ENCODE measurements around the gene HERPUD1.
"Not testable (repeated sequence)": the region's sequence is repeated elsewhere in the genome, so short reads cannot be mapped to it uniquely, and the experiment has no call there.

HERPUD1 gene

DNA sequence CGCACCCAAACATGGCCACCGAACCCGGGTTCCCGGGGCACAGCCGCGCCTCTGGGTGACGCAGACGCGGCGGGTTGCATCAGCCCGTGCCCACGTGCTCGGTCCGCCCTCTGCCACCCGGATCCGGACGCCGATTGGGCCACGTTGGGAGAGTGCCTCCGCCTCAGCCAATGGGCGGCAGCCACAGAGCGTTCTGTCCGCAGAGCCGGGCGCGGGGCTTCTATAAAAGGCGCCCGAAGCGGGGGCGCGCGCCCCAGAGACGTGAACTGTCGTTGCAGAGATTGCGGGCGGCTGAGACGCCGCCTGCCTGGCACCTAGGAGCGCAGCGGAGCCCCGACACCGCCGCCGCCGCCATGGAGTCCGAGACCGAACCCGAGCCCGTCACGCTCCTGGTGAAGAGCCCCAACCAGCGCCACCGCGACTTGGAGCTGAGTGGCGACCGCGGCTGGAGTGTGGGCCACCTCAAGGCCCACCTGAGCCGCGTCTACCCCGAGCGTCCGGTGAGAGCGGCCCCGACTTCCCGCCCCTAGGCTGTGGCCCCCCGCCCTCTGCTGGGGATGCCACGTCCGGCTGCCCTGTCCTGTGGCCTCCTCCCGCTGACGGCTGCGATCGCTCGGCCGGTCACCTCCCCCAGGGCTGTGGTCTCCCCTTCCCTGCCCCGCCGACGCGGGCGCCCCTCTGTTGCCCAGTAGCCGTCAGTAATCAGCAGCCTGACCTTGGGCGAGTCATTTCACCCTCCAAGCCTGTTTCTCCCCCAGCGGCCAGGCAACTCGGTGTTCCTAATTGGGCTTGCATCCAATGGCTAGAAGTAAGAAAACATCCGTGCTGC, at the start of gene HERPUD1:
Gene HERPUD1, plus strand, starts transcription at position 251 of the 829 bp plus-strand sequence. Its CDS starts 103 bp downstream, at position 354.
- peak; percentile 95 for FAIRE-seq

- no peak for FAIRE-seq
Observed at GRCh38 chr16:56883586-56883985, 48.4 kb upstream of the HERPUD1 start.

GRCh38 chr16:56884026-56884582, 47.8 kb upstream of the HERPUD1 start:
- no peak for FAIRE-seq

- not testable (repeated sequence) for FAIRE-seq
Observed at GRCh38 chr16:56884929-56885328, 47.0 kb upstream of the HERPUD1 start.

DNA sequence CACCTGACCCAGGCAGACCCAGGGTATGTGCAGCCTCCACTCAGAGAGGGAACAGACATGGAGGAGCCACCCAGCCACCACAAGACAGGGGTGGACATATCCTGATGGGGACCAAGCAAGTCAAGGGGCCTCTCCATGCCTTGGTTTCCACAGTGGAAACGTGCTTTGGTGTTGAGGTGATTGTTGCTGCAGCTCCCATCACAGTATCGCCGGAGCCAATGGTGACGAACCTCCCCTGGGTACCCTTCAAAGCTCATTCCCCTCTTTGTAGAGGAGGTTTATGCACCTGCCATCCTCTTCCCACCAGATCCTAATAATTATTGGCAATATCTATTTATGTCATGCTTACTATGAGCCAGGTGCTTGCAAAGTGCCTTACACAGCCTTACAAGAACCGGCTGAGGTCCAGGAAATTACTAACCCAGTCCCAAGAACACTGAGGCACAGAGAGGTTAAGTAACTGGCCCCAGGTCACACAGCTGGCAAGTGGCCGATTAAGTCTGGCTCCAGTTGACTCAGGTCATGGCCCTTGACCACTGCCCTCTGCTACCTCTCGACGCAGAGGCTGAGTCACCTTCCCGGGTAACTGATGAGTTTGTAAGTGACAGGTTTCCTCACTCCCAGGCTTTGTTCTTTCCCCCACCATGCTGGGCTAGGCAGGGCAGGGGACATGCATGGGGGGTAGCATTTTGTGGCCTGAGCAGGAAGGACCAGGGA, 46.3 kb upstream of the HERPUD1 start:
- no peak for FAIRE-seq

DNA sequence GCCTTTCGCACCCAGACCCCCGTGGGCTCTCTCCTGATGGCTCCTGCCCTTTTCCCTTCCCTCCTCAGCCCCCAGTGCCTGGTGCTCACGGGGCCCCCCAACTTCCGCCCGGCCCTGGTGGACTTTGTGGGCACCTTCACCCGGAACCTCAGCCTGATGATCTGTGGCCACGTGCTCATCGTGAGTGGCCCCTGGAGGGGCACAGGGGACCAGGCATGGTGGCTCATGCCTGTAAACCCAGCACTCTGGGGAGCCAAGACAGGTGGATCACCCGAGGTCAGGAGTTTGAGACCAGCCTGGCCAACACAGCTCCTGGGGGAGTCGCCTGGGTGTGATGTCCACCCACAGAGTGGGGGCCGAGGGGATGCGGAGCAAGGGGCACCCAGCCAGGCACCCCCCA, 45.6 kb upstream of the HERPUD1 start:
- no peak for FAIRE-seq

DNA sequence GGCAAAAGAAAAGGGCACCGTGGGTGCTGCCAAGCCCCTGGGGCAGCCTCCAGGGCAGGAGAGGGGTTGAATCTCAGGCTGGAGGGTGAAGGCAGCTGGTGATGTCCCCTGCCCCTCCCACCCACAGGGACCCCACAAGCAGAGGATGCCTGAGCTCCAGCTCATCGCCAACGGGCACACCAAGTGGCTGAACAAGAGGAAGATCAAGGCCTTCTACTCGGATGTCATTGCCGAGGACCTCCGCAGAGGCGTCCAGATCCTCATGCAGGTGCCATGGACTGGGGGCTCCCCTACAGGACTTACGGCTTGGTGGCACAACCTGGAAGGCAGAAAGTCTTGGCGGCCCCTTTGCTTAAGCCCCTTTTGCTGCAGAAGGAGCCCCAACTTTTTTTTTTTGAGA, 45.1 kb upstream of the HERPUD1 start:
- no peak for FAIRE-seq

DNA sequence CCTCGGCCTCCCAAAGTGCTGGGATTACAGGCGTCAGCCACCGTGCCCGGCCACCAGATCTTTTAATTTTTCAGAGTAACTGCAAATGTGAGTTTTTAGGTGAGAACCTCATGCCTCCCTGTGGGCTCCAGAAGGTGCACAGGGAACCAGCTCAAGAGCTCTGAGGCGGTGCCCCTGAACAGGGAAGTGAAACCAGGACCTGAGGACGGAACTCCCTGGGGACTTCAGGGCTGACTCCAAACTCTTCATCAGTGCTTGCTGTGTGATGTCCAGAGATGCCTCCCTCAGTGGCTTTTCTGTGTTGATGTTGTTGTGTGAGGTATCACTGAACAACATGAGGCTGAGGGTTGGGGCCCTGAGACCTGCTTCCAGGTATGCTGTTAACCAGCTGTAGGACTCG, 43.1 kb upstream of the HERPUD1 start:
- no peak for FAIRE-seq

- no peak for FAIRE-seq
Observed at GRCh38 chr16:56889206-56889605, 42.7 kb upstream of the HERPUD1 start.

DNA sequence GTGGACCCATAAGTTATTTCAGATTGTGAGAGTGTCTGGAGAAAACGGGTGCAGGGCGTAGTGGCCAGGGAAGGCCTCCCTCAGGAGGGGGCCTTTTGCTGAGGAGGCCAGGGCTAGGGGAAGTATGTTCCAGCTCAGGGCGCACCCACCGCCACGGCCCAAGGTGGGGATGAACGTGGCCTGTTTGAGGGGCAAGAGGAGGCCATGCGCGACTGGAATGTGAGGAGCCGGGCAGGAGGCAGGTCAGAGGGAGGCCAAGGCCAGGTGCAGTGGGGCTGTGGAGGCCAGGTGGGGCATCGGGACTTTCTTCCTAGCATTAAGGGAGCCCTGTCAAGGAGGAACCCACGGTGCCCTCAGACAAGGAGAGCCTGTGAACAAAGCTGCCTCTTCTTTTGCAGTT, 40.3 kb upstream of the HERPUD1 start:
- no peak for FAIRE-seq

DNA sequence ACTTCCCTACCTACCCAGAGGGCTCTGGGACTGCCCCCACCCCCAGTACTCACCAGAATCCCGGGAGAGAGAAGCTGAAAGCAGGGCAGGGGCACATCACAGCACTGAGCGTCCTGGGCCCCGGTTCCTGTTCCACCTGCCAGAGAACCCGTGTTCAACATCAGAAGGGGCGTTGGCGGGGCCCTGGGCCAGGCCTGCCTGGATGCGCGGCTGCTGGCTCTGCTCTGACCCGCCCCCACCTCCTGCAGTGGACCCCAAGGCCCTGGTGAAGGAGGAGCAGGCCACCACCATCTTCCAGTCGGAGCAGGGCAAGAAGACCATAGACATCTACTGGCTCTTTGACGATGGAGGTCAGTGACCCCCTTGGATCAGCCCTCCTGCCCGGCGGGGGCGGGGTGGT, 39.2 kb upstream of the HERPUD1 start:
- no peak for FAIRE-seq

- FAIRE-seq = no peak
Observed at GRCh38 chr16:56894331-56894917, 37.5 kb upstream of the HERPUD1 start.

- FAIRE-seq = no peak
Observed at GRCh38 chr16:56895813-56896212, 36.1 kb upstream of the HERPUD1 start.

- FAIRE-seq = no peak
Observed at GRCh38 chr16:56896244-56896643, 35.7 kb upstream of the HERPUD1 start.

- no peak for FAIRE-seq
Observed at GRCh38 chr16:56897026-56897799, 34.7 kb upstream of the HERPUD1 start.

GRCh38 chr16:56898847-56899246, 33.1 kb upstream of the HERPUD1 start:
- no peak for FAIRE-seq

DNA sequence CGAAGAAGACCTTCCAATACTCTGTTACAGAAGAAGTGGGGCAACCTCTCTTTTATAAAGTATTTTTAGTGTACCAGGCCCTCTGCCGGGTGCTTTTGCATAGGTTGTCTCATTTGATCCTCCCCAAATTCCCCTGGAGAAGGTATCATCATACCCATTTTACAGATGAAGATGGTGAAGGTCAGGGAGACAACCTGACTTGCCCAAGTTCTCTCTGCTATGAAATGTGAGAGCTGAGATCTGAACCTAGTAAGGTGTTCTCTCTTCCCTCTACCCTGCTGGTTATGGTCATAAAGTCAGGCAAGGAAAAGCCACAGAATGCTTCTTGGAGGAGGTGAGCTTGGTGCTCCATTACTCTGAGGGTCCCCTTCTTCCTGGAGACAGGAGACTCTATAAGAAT, 28.1 kb upstream of the HERPUD1 start:
- FAIRE-seq = no peak

DNA sequence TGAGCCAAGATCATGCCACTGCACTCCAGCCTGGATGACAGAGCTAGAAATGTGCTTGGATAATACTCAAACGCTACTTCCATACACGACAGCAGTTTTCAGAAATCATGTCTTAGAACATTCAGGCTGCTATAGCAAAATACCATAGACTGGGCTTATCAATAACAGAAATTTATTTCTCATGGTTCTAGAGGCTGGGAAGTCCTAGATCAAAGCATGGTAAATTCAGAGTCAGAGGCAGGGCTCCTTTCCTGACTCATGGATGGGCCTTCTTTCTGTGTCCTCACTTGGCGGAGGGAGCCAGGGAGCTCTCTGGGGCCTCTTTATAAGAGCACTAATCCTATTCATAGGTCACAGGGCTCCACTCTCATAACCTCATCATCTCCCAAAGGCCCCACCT, 24.5 kb upstream of the HERPUD1 start:
- no peak for FAIRE-seq

GRCh38 chr16:56909527-56909979, 22.4 kb upstream of the HERPUD1 start:
- FAIRE-seq = no peak

GRCh38 chr16:56910112-56910511, 21.8 kb upstream of the HERPUD1 start:
- FAIRE-seq = no peak

GRCh38 chr16:56910654-56911539, 21.0 kb upstream of the HERPUD1 start:
- no peak for FAIRE-seq
